Karpas-422 (cell line): ENCODE measurements around the gene TNK1. TPM values are rescaled to one million over a fixed set of nuclear protein-coding genes. Genes with fewer than 3 reads are reported as not detected.
A peak's percentile ranks its signal among the peaks of the same experiment; 100 is the strongest.

Source experiments
- DNase-seq: peaks from one replicate; pipeline ENCODE4 v3.0.0-alpha.2; 2015
- H2AFZ ChIP-seq: fragments of 200-600 bp; sonication (generic); 2 replicates; pipeline ENCODE4 v1.6.1; 2014; ENCODE audit warnings: antibody characterized with exemption, low read length, mixed read lengths
- H3K27ac ChIP-seq: fragments of 200-600 bp; sonication (generic); 2 replicates; pipeline ENCODE4 v1.5.1; 2014; ENCODE audit warnings: mild to moderate bottlenecking, low read length, moderate library complexity
- H3K27me3 ChIP-seq: fragments of 200-600 bp; sonication (generic); 2 replicates; pipeline ENCODE4 v1.6.1; 2014; ENCODE audit warnings: low read length, mixed read lengths
- H3K36me3 ChIP-seq: fragments of 200-600 bp; sonication (generic); 2 replicates; pipeline ENCODE4 v1.6.1; 2014; ENCODE audit warnings: low read length, mixed read lengths; ENCODE audit not compliant: insufficient read depth
- H3K4me1 ChIP-seq: fragments of 200-600 bp; sonication (generic); 2 replicates; pipeline ENCODE4 v1.6.1; 2014; ENCODE audit warnings: mild to moderate bottlenecking, low read length, mixed read lengths
- H3K4me2 ChIP-seq: fragments of 200-600 bp; sonication (generic); 2 replicates; pipeline ENCODE4 v1.6.1; 2014; ENCODE audit warnings: low read length, low read depth, mild to moderate bottlenecking; ENCODE audit not compliant: poor library complexity, severe bottlenecking
- H3K4me3 ChIP-seq: fragments of 200-600 bp; sonication (generic); 2 replicates; pipeline ENCODE4 v1.5.1; 2014; ENCODE audit warnings: mild to moderate bottlenecking, antibody characterized with exemption, low read length, mixed read lengths
- H3K79me2 ChIP-seq: fragments of 200-600 bp; sonication (generic); 2 replicates; pipeline ENCODE4 v1.6.1; 2014; ENCODE audit warnings: mild to moderate bottlenecking, low read length, mixed read lengths
- H3K9ac ChIP-seq: fragments of 200-600 bp; sonication (generic); 2 replicates; pipeline ENCODE4 v1.6.0; 2014; ENCODE audit warnings: low read length
- H3K9me2 ChIP-seq: fragments of 200-600 bp; sonication (generic), shearing (Covaris generic); replicated peaks from 2 replicates; pipeline ENCODE4 v1.6.0; 2014; ENCODE audit warnings: mild to moderate bottlenecking, low read length, moderate library complexity; ENCODE audit not compliant: insufficient read depth
- H3K9me3 ChIP-seq: fragments of 300-700, 200-600 bp; sonication (generic); 2 replicates; pipeline ENCODE4 v1.6.1; 2014; ENCODE audit warnings: low read length, mixed read lengths
- H4K20me1 ChIP-seq: fragments of 200-600 bp; sonication (generic); 2 replicates; pipeline ENCODE4 v1.6.1; 2014; ENCODE audit warnings: mild to moderate bottlenecking, antibody characterized with exemption, low read length, low read depth; ENCODE audit not compliant: insufficient read depth
- total RNA-seq: library from RNA; depleted of rRNA; stranded (reverse); fragments of >200 nt; shearing (Covaris generic); gene quantifications from 2 replicates; pipeline ENCODE4 v1.2.3, GENCODE V29; 2014; ENCODE audit warnings: low replicate concordance

TNK1 gene
- total RNA-seq, 1 experiment from 2014 or later, result 0.75 TPM

GRCh38 chr17:7352503-7352889 is 28.4 kb upstream of the TNK1 start:
- Histone ChIP-seq H2AFZ (no peak overlapping the region), H3K27ac (no peak overlapping the region), H3K4me3 (peak overlapping the region; percentile 82), H3K9ac (peak overlapping the region; percentile 88), H3K27me3 (no peaks in the 10 kb centered on the region), H3K4me1 (peaks cover 36% of the 10 kb centered on the region), H3K9me2 (no peaks in the 10 kb centered on the region), H3K36me3 (no peaks in the 10 kb centered on the region), H3K4me2 (peak overlapping the region; percentile 88), H3K79me2 (no peaks in the 10 kb centered on the region), H3K9me3 (no peaks in the 10 kb centered on the region), H4K20me1 (no peaks in the 10 kb centered on the region)
- DNase-seq, result no peak

GRCh38 chr17:7352910-7353635 is 27.8 kb upstream of the TNK1 start:
- H3K4me3 ChIP-seq, result peak overlapping the region; percentile 82; the same call in 1 of the 2 replicates

GRCh38 chr17:7354262-7354843 is 26.5 kb upstream of the TNK1 start:
- no peak overlapping the region for H2AFZ ChIP-seq
- peaks cover 36% of the 10 kb centered on the region for H3K4me1 ChIP-seq
- H4K20me1 ChIP-seq, result no peaks in the 10 kb centered on the region
- H3K36me3 ChIP-seq, result no peaks in the 10 kb centered on the region
- H3K9me2 ChIP-seq, result no peaks in the 10 kb centered on the region
- no peaks in the 10 kb centered on the region for H3K79me2 ChIP-seq
- DNase-seq, result peak; percentile 48
- H3K9ac ChIP-seq, result 0 out of 2 replicates have a peak overlapping the region, but pooled peaks have one; percentile 9
- H3K9me3 ChIP-seq, result no peaks in the 10 kb centered on the region
- no peaks in the 10 kb centered on the region for H3K27me3 ChIP-seq
- H3K4me2 ChIP-seq, result no peak overlapping the region
- no peak overlapping the region for H3K27ac ChIP-seq
- H3K4me3 ChIP-seq, result no peak overlapping the region

More at GRCh38 chr17:7352910-7353635, 27.8 kb upstream of the TNK1 start:
- peak overlapping the region; percentile 88 for H3K9ac ChIP-seq
- H3K36me3 ChIP-seq, result no peaks in the 10 kb centered on the region
- H4K20me1 ChIP-seq, result no peaks in the 10 kb centered on the region
- H3K4me1 ChIP-seq, result peaks cover 36% of the 10 kb centered on the region
- H3K4me2 ChIP-seq, result peak overlapping the region; percentile 88
- no peak overlapping the region for H2AFZ ChIP-seq
- H3K9me2 ChIP-seq, result no peaks in the 10 kb centered on the region
- no peak for DNase-seq
- no peaks in the 10 kb centered on the region for H3K79me2 ChIP-seq
- no peaks in the 10 kb centered on the region for H3K9me3 ChIP-seq
- H3K27ac ChIP-seq, result no peak overlapping the region
- H3K27me3 ChIP-seq, result no peaks in the 10 kb centered on the region

- peak; percentile 54 for DNase-seq
- Histone ChIP-seq H3K36me3 (no peaks in the 10 kb centered on the region), H3K9me2 (no peaks in the 10 kb centered on the region), H3K4me2 (no peak within 1 kb of the TSS), H3K4me1 (peaks cover 32% of the 10 kb centered on the region), H3K27me3 (no peaks in the 10 kb centered on the region), H3K9ac (peak within 1 kb of the TSS; percentile 9; the same call in 1 of the 2 replicates), H2AFZ (no peak within 1 kb of the TSS), H3K9me3 (no peaks in the 10 kb centered on the region), H3K4me3 (no peak within 1 kb of the TSS), H3K27ac (no peak within 1 kb of the TSS), H3K79me2 (no peaks in the 10 kb centered on the region), H4K20me1 (no peaks in the 10 kb centered on the region)
Observed at GRCh38 chr17:7355053-7355452, 25.8 kb upstream of the TNK1 start, which contains the start of gene TMEM95. TSS of gene TMEM95 (plus strand) at chr17:7355156. CDS start at chr17:7355205, 49 bp downstream.

DNA sequence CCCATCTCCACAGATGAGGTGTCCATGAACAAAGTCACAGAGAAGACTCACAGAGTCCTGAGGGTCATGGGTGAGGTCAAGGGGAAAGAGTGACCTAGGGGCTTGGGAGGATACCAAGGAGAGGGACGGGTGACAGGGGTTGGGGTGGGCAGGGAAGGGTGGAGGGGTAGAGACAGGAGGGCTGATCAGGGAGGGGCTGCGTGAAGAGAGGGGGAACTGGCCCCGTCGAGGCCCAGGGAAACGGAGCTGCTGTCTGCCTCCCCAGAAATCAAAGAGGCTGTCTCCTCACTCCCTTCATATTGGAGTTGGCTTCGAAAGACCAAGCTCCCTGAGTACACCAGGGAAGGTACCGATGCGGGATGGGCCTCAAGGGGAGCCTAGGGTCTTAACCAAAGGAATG is 25.3 kb upstream of the TNK1 start:
- Histone ChIP-seq H3K36me3 (no peaks in the 10 kb centered on the region), H3K9me3 (no peaks in the 10 kb centered on the region), H3K4me3 (no peak overlapping the region), H3K79me2 (no peaks in the 10 kb centered on the region), H3K9ac (no peak overlapping the region), H2AFZ (no peak overlapping the region), H3K4me2 (no peak overlapping the region), H4K20me1 (no peaks in the 10 kb centered on the region), H3K9me2 (no peaks in the 10 kb centered on the region), H3K27me3 (no peaks in the 10 kb centered on the region), H3K4me1 (peaks cover 28% of the 10 kb centered on the region), H3K27ac (no peak overlapping the region)
- DNase-seq, result no peak

DNA sequence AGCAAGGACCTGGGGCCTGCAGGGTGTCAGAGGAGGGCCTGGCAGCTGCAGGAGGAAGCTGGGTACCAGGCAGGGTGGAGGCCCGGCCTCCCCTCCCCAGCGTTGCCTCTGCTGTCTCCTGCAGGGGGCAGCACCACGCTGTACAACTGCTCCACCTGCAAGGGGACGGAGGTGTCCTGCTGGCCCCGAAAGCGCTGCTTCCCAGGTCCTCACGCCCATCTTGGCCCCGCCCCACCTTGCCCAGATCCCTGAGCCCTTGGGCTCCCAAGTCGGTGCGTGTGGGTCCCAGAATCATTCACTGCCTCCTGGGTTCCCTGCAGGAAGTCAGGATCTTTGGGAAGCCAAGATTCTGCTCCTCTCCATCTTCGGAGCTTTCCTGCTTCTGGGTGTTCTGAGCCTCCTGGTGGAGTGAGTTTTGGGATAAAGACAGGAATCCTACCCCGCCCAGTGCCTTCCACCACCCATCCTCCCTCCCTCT is 24.8 kb upstream of the TNK1 start:
- no peaks in the 10 kb centered on the region for H3K36me3 ChIP-seq
- H3K9me3 ChIP-seq, result no peaks in the 10 kb centered on the region
- H3K9me2 ChIP-seq, result no peaks in the 10 kb centered on the region
- H3K4me2 ChIP-seq, result no peak overlapping the region
- no peak overlapping the region for H3K27ac ChIP-seq
- H3K27me3 ChIP-seq, result no peaks in the 10 kb centered on the region
- H3K4me3 ChIP-seq, result no peak overlapping the region
- H4K20me1 ChIP-seq, result no peaks in the 10 kb centered on the region
- peaks cover 23% of the 10 kb centered on the region for H3K4me1 ChIP-seq
- DNase-seq, result peak; percentile 94
- H2AFZ ChIP-seq, result no peak overlapping the region
- H3K79me2 ChIP-seq, result no peaks in the 10 kb centered on the region
- H3K9ac ChIP-seq, result no peak overlapping the region

GRCh38 chr17:7356756-7357155 is 24.1 kb upstream of the TNK1 start:
- H3K27ac ChIP-seq, result no peak overlapping the region
- H3K9me3 ChIP-seq, result no peaks in the 10 kb centered on the region
- H3K4me1 ChIP-seq, result peaks cover 20% of the 10 kb centered on the region
- no peaks in the 10 kb centered on the region for H3K79me2 ChIP-seq
- no peak overlapping the region for H3K9ac ChIP-seq
- H2AFZ ChIP-seq, result no peak overlapping the region
- no peaks in the 10 kb centered on the region for H3K36me3 ChIP-seq
- H4K20me1 ChIP-seq, result no peaks in the 10 kb centered on the region
- H3K4me3 ChIP-seq, result no peak overlapping the region
- no peak overlapping the region for H3K4me2 ChIP-seq
- no peaks in the 10 kb centered on the region for H3K27me3 ChIP-seq
- no peaks in the 10 kb centered on the region for H3K9me2 ChIP-seq
- no peak for DNase-seq

DNA sequence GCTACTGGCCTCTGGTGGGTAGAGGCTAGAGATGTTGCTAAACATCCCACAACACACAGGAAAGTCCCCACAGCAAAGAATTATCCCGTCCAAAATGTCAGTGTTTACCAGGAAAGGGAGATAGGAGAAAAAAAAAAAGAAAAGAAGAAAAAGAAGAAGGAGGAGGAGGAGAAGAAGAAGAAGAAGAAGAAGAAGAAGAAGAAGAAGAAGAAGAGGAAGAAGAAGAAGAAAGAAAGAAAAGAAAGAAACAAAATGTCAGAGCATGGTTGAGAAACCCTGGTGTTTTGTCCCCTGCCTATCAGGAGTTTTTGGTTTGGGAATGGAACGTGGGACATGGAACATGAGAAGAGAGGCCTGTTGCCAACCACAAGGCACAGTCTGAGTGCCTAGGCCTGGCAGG is 23.5 kb upstream of the TNK1 start:
- Histone ChIP-seq H3K27me3 (no peaks in the 10 kb centered on the region), H3K79me2 (no peaks in the 10 kb centered on the region), H3K9me3 (no peaks in the 10 kb centered on the region), H3K4me1 (peaks cover 16% of the 10 kb centered on the region), H3K4me2 (no peak overlapping the region), H3K9ac (no peak overlapping the region), H3K9me2 (no peaks in the 10 kb centered on the region), H4K20me1 (no peaks in the 10 kb centered on the region), H3K27ac (no peak overlapping the region), H2AFZ (no peak overlapping the region), H3K4me3 (no peak overlapping the region), H3K36me3 (no peaks in the 10 kb centered on the region)
- DNase-seq, result no peak
